H1 (cell line): Measurements from ENCODE around the gene AIFM3. TPM values are rescaled to one million over a fixed set of nuclear protein-coding genes. Genes with fewer than 3 reads are reported as not detected.
A peak's percentile ranks its signal among the peaks of the same experiment; 100 is the strongest.

Experiments used
- CTCF ChIA-PET: fragments of 300-600 bp; sonication (Branson Sonifier 250); formaldehyde crosslinking; loops from one replicate; lab custom pipeline; 2021; ENCODE audit not compliant: partially characterized antibody; lab: Charles Lee
- POLR2A ChIA-PET: fragments of 300-600 bp; sonication (Branson Sonifier 250); formaldehyde crosslinking; loops from one replicate; lab custom pipeline; 2021; ENCODE audit warnings: inconsistent platforms; ENCODE audit not compliant: partially characterized antibody; lab: Charles Lee
- DNase-seq, 2 experiments: peaks; one replicate each; pipeline versions ENCODE4 v3.0.0 to v3.0.0-alpha.2; 2010 to 2022; ENCODE audit warnings: low spot score in 2 of 2, low read depth in 1 of 2, mixed read lengths in 1 of 2
- FAIRE-seq: peaks from 2 replicates; lab custom pipeline; 2011; peaks lifted over from hg19 to GRCh38; lab: Jason Lieb, UNC
- H2AFZ ChIP-seq: 2 replicates; pipeline ENCODE4 v1.8.1; 2012; ENCODE audit warnings: low read length, inconsistent platforms
- H2AK5ac ChIP-seq: 2 replicates; pipeline ENCODE4 v1.6.1; 2013; ENCODE audit warnings: low read depth, low read length
- H2BK120ac ChIP-seq: replicated peaks from 2 replicates; pipeline ENCODE3; 2013; ENCODE audit warnings: low read depth, low read length, inconsistent platforms
- H2BK12ac ChIP-seq: 2 replicates; pipeline ENCODE4 v1.6.1; 2013; ENCODE audit warnings: low read depth, low read length
- H2BK15ac ChIP-seq: 2 replicates; pipeline ENCODE4 v1.6.1; 2013; ENCODE audit warnings: low read length
- H2BK20ac ChIP-seq: 2 replicates; pipeline ENCODE4 v1.6.1; 2013; ENCODE audit warnings: low read length
- H2BK5ac ChIP-seq: 2 replicates; pipeline ENCODE4 v1.6.1; 2013; ENCODE audit warnings: low read depth, low read length
- H3K14ac ChIP-seq: 2 replicates; pipeline ENCODE4 v1.6.1; 2013; ENCODE audit warnings: inconsistent platforms; ENCODE audit not compliant: insufficient read length
- H3K18ac ChIP-seq: 2 replicates; pipeline ENCODE4 v1.6.1; 2013; ENCODE audit warnings: low read length; ENCODE audit errors: extremely low read depth
- H3K23ac ChIP-seq: 2 replicates; pipeline ENCODE4 v1.6.1; 2013; ENCODE audit warnings: inconsistent platforms; ENCODE audit not compliant: insufficient read length
- H3K23me2 ChIP-seq: 2 replicates; pipeline ENCODE4 v1.6.1; 2013; ENCODE audit warnings: low read depth, low read length
- H3K27ac ChIP-seq: 2 replicates; pipeline ENCODE4 v1.6.1; 2011; ENCODE audit warnings: low read depth, low read length, inconsistent platforms
- H3K27me3 ChIP-seq, 4 experiments: replicated peaks in 1 of 4; 1 replicate in 1 of 4; 2 replicates in 3 of 4; pipeline versions ENCODE4 v1.6.1 to v1.8.1; 2011 to 2013; ENCODE audit warnings: low read length in 3 of 4, mild to moderate bottlenecking in 3 of 4, inconsistent platforms in 2 of 4, mixed read lengths in 2 of 4, moderate library complexity in 1 of 4; ENCODE audit not compliant: control insufficient read depth in 3 of 4, insufficient read depth in 3 of 4; ENCODE audit errors: extremely low read depth in 1 of 4
- H3K36me3 ChIP-seq, 4 experiments: 2 replicates each; pipeline versions ENCODE4 v1.6.1 to v1.8.1; 2011 to 2013; ENCODE audit warnings: mild to moderate bottlenecking in 4 of 4, low read length in 3 of 4, moderate library complexity in 2 of 4, control low read depth in 1 of 4, inconsistent platforms in 1 of 4; ENCODE audit not compliant: insufficient read depth in 4 of 4, control insufficient read depth in 2 of 4
- H3K4ac ChIP-seq: replicated peaks from 2 replicates; pipeline ENCODE3; 2013; ENCODE audit warnings: low read length, low read depth, mixed read lengths, inconsistent platforms; ENCODE audit not compliant: insufficient read length
- H3K4me1 ChIP-seq, 4 experiments: replicated peaks in 1 of 4; 1 replicate in 1 of 4; 2 replicates in 3 of 4; pipeline versions ENCODE4 v1.6.1 to v1.8.1; 2011 to 2013; ENCODE audit warnings: low read length in 3 of 4, inconsistent platforms in 2 of 4, mixed read lengths in 1 of 4; ENCODE audit not compliant: insufficient read depth in 4 of 4, control insufficient read depth in 3 of 4
- H3K4me2 ChIP-seq, 2 experiments: 2 replicates each; pipeline versions ENCODE4 v1.6.1 to v1.8.1; 2011 to 2013; ENCODE audit warnings: low read depth in 2 of 2, low read length in 2 of 2, control low read depth in 1 of 2, inconsistent platforms in 1 of 2, mild to moderate bottlenecking in 1 of 2; ENCODE audit not compliant: insufficient read depth in 1 of 2
- H3K4me3 ChIP-seq, 4 experiments: fragments of 200-600, 300-600 bp in 1 of 4; sonication (generic), shearing (Covaris generic), sonication (Bioruptor Twin) in 1 of 4; 2 replicates each; pipeline versions ENCODE4 v1.5.1 to v1.8.1; 2011 to 2016; ENCODE audit warnings: low read length in 4 of 4, low read depth in 3 of 4, control low read depth in 2 of 4, inconsistent platforms in 2 of 4, mild to moderate bottlenecking in 2 of 4, mixed read lengths in 1 of 4, moderate library complexity in 1 of 4; ENCODE audit not compliant: insufficient read depth in 2 of 4; ENCODE audit errors: extremely low read depth in 1 of 4
- H3K56ac ChIP-seq: replicated peaks from 2 replicates; pipeline ENCODE3; 2013; ENCODE audit warnings: low read depth, mild to moderate bottlenecking, mixed read lengths, low read length, inconsistent platforms; ENCODE audit not compliant: insufficient read length
- H3K79me1 ChIP-seq: 2 replicates; pipeline ENCODE4 v1.6.1; 2013; ENCODE audit warnings: low read depth, low read length, control low read depth
- H3K79me2 ChIP-seq, 2 experiments: 2 replicates each; pipeline versions ENCODE4 v1.6.1 to v1.8.1; 2012 to 2013; ENCODE audit warnings: low read length in 2 of 2, mild to moderate bottlenecking in 2 of 2, inconsistent platforms in 1 of 2; ENCODE audit not compliant: insufficient read depth in 2 of 2, control insufficient read depth in 1 of 2
- H3K9ac ChIP-seq, 4 experiments: replicated peaks in 1 of 4; 1 replicate in 1 of 4; 2 replicates in 3 of 4; pipeline versions ENCODE4 v1.6.1 to v1.8.1; 2011 to 2013; ENCODE audit warnings: low read depth in 3 of 4, low read length in 3 of 4, control low read depth in 2 of 4, mild to moderate bottlenecking in 2 of 4, moderate library complexity in 2 of 4, inconsistent platforms in 1 of 4; ENCODE audit errors: extremely low read depth in 1 of 4
- H3K9me3 ChIP-seq, 2 experiments: 2 replicates each; pipeline versions ENCODE4 v1.6.1 to v1.8.1; 2012 to 2013; ENCODE audit warnings: mild to moderate bottlenecking in 2 of 2, moderate library complexity in 2 of 2, control low read depth in 1 of 2, inconsistent platforms in 1 of 2, low read depth in 1 of 2, low read length in 1 of 2, mixed read lengths in 1 of 2; ENCODE audit not compliant: insufficient read depth in 2 of 2
- H4K20me1 ChIP-seq, 2 experiments: replicated peaks in 1 of 2; 2 replicates each; pipeline versions ENCODE3 to v1.8.1; 2011 to 2013; ENCODE audit warnings: inconsistent platforms in 2 of 2, low read length in 2 of 2, mild to moderate bottlenecking in 1 of 2; ENCODE audit not compliant: insufficient read depth in 2 of 2, control insufficient read depth in 1 of 2
- H4K5ac ChIP-seq: 2 replicates; pipeline ENCODE4 v1.6.1; 2013; ENCODE audit warnings: low read length, low read depth, mixed read lengths, inconsistent platforms; ENCODE audit not compliant: insufficient read length
- H4K8ac ChIP-seq: 2 replicates; pipeline ENCODE4 v1.8.0; 2013; ENCODE audit warnings: mild to moderate bottlenecking, moderate library complexity, low read length, inconsistent platforms; ENCODE audit not compliant: insufficient read depth; ENCODE audit errors: extremely low read depth
- H4K91ac ChIP-seq: replicated peaks from 2 replicates; pipeline ENCODE3; 2013; ENCODE audit warnings: low read length, mixed read lengths, inconsistent platforms; ENCODE audit not compliant: insufficient read length
- EZH2 ChIP-seq: fragments of 200-600 bp; sonication (generic); IDR thresholded peaks from 2 replicates; pipeline ENCODE4 v1.7.1; 2012; ENCODE audit warnings: low read depth, mild to moderate bottlenecking, moderate library complexity, low read length, inconsistent platforms; ENCODE audit not compliant: severe bottlenecking
- MAFK ChIP-seq: IDR thresholded peaks from 2 replicates; pipeline ENCODE4 v1.6.1; 2012; ENCODE audit warnings: low read depth, mild to moderate bottlenecking, improper control_type of control experiment, low read length
- SAP30 ChIP-seq: fragments of 300-600 bp; sonication (generic); IDR thresholded peaks from 2 replicates; pipeline ENCODE4 v1.7.1; 2012; ENCODE audit warnings: low read length, moderate library complexity, mild to moderate bottlenecking, inconsistent platforms; ENCODE audit not compliant: insufficient read depth, insufficient replicate concordance
- WGBS, 2 experiments: shearing (Covaris generic) in 1 of 2; methylation state at CpG; one replicate each; pipeline versions ENCODE4 v1.1.6 to v1.1.7; 2013 to 2015; ENCODE audit warnings: low lambda C conversion rate in 2 of 2, mixed read lengths in 2 of 2, inconsistent platforms in 1 of 2, low coverage in 1 of 2, missing lambda C conversion rate in 1 of 2; ENCODE audit not compliant: insufficient replicate concordance in 2 of 2, insufficient coverage in 1 of 2, insufficient read length in 1 of 2; ENCODE audit errors: extremely low coverage in 1 of 2, missing lambda C conversion rate in 1 of 2; 5-methylcytosine and 5-hydroxymethylcytosine counted together
- polyA plus RNA-seq, 7 experiments: library from polyadenylated mRNA; depleted of rRNA in 3 of 7; stranded (reverse) in 5 of 7; unstranded in 2 of 7; fragments of >200 nt in 5 of 7; fragments of 200-250 nt in 2 of 7; gene quantifications; 1 replicate in 5 of 7; 2 replicates in 1 of 7; 4 replicates in 1 of 7; pipeline versions ENCODE4 v1.2.1 to v1.2.3, GENCODE V29; 2011 to 2013; ENCODE audit warnings: missing spikeins in 2 of 7, mixed read lengths in 2 of 7
- total RNA-seq: library from RNA; stranded (reverse); fragmentation: NEBNext Ultra II Directional; extraction: Animal tissue kit (Norgen Biotek cat#: 25700); gene quantifications from 2 replicates; pipeline ENCODE4 v1.2.1, GENCODE V29; 2021

Gene AIFM3
- total and polyA plus RNA-seq, 2 of the 8 experiments (the other 6 are each of a cell fraction or from before 2014, with no cell fraction given), result 0.86 to 1.4 TPM

DNA sequence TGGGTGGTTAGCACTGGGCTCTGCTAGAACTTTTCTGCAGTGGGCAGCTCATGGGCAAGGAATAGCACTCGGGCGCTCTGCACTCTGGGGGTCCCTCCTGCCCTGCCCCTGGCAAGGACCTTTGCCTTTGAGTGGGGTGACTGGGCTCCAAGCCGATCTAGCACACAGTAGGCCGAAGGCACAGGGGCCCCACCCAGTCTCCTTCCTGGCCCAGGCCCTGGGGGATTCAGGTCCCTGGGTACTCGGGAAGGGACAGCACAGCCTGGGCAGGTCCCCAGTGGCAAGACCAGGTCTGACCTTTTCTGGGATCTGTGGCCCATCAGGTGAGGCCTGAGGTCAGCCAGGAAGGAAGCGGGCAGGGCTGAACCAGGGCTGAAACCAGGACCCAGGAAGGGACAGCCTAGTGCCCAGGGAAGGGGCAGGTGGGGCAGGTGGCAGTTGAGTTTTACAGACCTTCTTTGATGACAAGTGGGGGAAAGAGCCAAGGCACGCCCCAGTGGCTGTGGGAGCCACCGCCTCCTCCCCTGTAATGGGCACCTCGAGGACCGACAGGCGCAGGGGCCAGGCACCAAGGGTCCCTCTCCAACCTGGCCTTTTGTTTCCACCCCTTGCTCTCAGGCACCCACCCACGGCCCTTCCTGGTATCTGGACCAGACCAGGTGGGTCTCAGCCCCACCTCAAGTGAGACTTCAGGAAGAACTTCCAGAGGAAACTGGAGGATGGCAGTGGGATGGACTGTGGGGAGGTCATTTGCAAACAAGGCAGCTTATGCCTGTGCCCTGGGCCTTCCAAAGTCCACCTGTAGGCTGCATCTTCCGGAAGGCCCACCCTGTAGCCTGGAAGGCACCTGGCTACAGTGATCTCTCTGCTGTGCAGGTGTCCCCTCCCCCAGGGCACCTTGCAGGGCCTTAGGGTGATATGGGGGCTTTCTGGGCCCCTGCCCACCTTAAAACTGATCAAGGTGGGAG lies 883 bp upstream of the AIFM3 start:
- peaks cover 34 to 70% (median 60%) of the 10 kb centered on the region in 4 experiments for H3K27me3 ChIP-seq
- no peak overlapping the region for H3K9ac ChIP-seq
- H2BK15ac ChIP-seq, result no peak overlapping the region
- peak; percentile 36 for TF ChIP-seq EZH2
- no peak for TF ChIP-seq SAP30
- TF ChIP-seq MAFK, result no peak
- no peaks in the 10 kb centered on the region for H3K9me3 ChIP-seq
- H4K8ac ChIP-seq, result peak overlapping the region; percentile 59
- FAIRE-seq (no peak), DNase-seq (no peak)
- H3K23ac ChIP-seq, result no peak overlapping the region
- H3K36me3 ChIP-seq, result no peaks in the 10 kb centered on the region
- H3K4me2 ChIP-seq, result peak overlapping the region in 1 of 2 experiments; percentile 62; a peak in 1 of 4 replicates
- WGBS, 2 experiments, result 75% methylated on average over 9 of the region's 13 CpGs; no CpG with 5 or more reads in 1 of the 2 experiments
- no peak overlapping the region for H4K5ac ChIP-seq
- ChIA-PET POLR2A (interaction anchor here (0.6 to 2.3 kb wide), 4 partner anchors 15 to 80 kb away, joined by 3 to 7 read pairs (median 4); partner anchors contain the start of gene LZTR1), CTCF (interaction anchor here (0.8 to 10.9 kb wide), 6 partner anchors 9 to 183 kb away, joined by 3 to 115 read pairs (median 4); no protein-coding TSS in a partner anchor)
- H4K91ac ChIP-seq, result no peak overlapping the region
- H3K27ac ChIP-seq, result no peak overlapping the region
- no peak overlapping the region for H2AFZ ChIP-seq
- no peak overlapping the region for H2BK120ac ChIP-seq
- no peak overlapping the region for H2AK5ac ChIP-seq
- no peak overlapping the region for H3K4ac ChIP-seq
- H3K4me1 ChIP-seq, result peaks cover 0 to 18% (median 12%) of the 10 kb centered on the region in 4 experiments; a peak in 6 of 7 replicates
- H3K56ac ChIP-seq, result no peak overlapping the region
- no peaks in the 10 kb centered on the region for H3K79me2 ChIP-seq
- no peak overlapping the region for H2BK20ac ChIP-seq
- H3K79me1 ChIP-seq, result no peaks in the 10 kb centered on the region
- no peak overlapping the region for H3K4me3 ChIP-seq
- H2BK5ac ChIP-seq, result no peak overlapping the region
- H3K18ac ChIP-seq, result no peak overlapping the region
- H3K23me2 ChIP-seq, result peaks cover 2% of the 10 kb centered on the region; the same call in 1 of the 2 replicates
- no peak overlapping the region for H2BK12ac ChIP-seq
- H3K14ac ChIP-seq, result no peak overlapping the region
- peaks cover 6 to 11% of the 10 kb centered on the region in 2 experiments for H4K20me1 ChIP-seq
